IPS-20b (cell line): Measurements from ENCODE around the gene RIN2.
"Not testable (repeated sequence)": the region's sequence is repeated elsewhere in the genome, so short reads cannot be mapped to it uniquely, and the experiment has no call there.

ENCODE experiments used
- H3K27ac ChIP-seq: one replicate; pipeline ENCODE4 v1.5.1; 2013; ENCODE audit warnings: low read length
- H3K27me3 ChIP-seq: 2 replicates; pipeline ENCODE4 v1.6.1; 2013; ENCODE audit warnings: mild to moderate bottlenecking, low read length, inconsistent platforms; ENCODE audit not compliant: insufficient read depth
- H3K36me3 ChIP-seq: 2 replicates; pipeline ENCODE4 v1.6.1; 2013; ENCODE audit warnings: low read depth, mild to moderate bottlenecking, inconsistent platforms, low read length, moderate library complexity; ENCODE audit not compliant: insufficient read depth
- H3K4me1 ChIP-seq: 2 replicates; pipeline ENCODE4 v1.6.1; 2013; ENCODE audit warnings: mild to moderate bottlenecking, control low read depth, inconsistent platforms, low read length, moderate library complexity; ENCODE audit not compliant: insufficient read depth
- H3K4me3 ChIP-seq: 2 replicates; pipeline ENCODE4 v1.5.1; 2013; ENCODE audit warnings: mild to moderate bottlenecking, low read length, inconsistent platforms
- H3K9ac ChIP-seq: 2 replicates; pipeline ENCODE4 v1.6.1; 2013; ENCODE audit warnings: low read depth, mild to moderate bottlenecking, inconsistent platforms, low read length, moderate library complexity
- H3K9me3 ChIP-seq: 2 replicates; pipeline ENCODE4 v1.6.1; 2013; ENCODE audit warnings: mild to moderate bottlenecking, low read depth, low read length, inconsistent platforms; ENCODE audit not compliant: insufficient read depth

RIN2 gene

GRCh38 chr20:19791887-19792286 lies 33.8 kb downstream of the RIN2 start:
- Histone ChIP-seq H3K9me3 (peaks cover 6% of the 10 kb centered on the region), H3K4me1 (no peaks in the 10 kb centered on the region; the same call in 1 of the 2 replicates), H3K27me3 (no peaks in the 10 kb centered on the region), H3K36me3 (no peaks in the 10 kb centered on the region), H3K27ac (no peak overlapping the region), H3K4me3 (no peak overlapping the region), H3K9ac (no peak overlapping the region)

GRCh38 chr20:19793716-19794115 lies 35.7 kb downstream of the RIN2 start:
- H3K9ac ChIP-seq = no peak overlapping the region
- H3K36me3 ChIP-seq = no peaks in the 10 kb centered on the region
- no peaks in the 10 kb centered on the region for H3K27me3 ChIP-seq
- no peak overlapping the region for H3K27ac ChIP-seq
- H3K4me3 ChIP-seq = no peak overlapping the region
- peaks cover 4% of the 10 kb centered on the region for H3K9me3 ChIP-seq
- H3K4me1 ChIP-seq = no peaks in the 10 kb centered on the region; the same call in 1 of the 2 replicates

GRCh38 chr20:19794941-19795340 lies 36.9 kb downstream of the RIN2 start:
- Histone ChIP-seq H3K9ac (no peak overlapping the region), H3K4me1 (no peaks in the 10 kb centered on the region; the same call in 1 of the 2 replicates), H3K27me3 (no peaks in the 10 kb centered on the region), H3K36me3 (no peaks in the 10 kb centered on the region), H3K4me3 (no peak overlapping the region), H3K27ac (no peak overlapping the region), H3K9me3 (no peaks in the 10 kb centered on the region)

- Histone ChIP-seq H3K9ac (no peak overlapping the region), H3K4me1 (no peaks in the 10 kb centered on the region), H3K36me3 (no peaks in the 10 kb centered on the region), H3K4me3 (no peak overlapping the region), H3K27me3 (no peaks in the 10 kb centered on the region), H3K27ac (no peak overlapping the region), H3K9me3 (no peaks in the 10 kb centered on the region)
Observed at GRCh38 chr20:19799325-19799724, 41.3 kb downstream of the RIN2 start.

- Histone ChIP-seq H3K36me3 (no peaks in the 10 kb centered on the region), H3K27me3 (no peaks in the 10 kb centered on the region), H3K4me3 (no peak overlapping the region), H3K27ac (no peak overlapping the region), H3K9me3 (no peaks in the 10 kb centered on the region), H3K9ac (no peak overlapping the region), H3K4me1 (no peaks in the 10 kb centered on the region)
Observed at GRCh38 chr20:19802099-19802491, 44.0 kb downstream of the RIN2 start.

- Histone ChIP-seq H3K4me3 (no peak overlapping the region), H3K9ac (no peak overlapping the region), H3K36me3 (no peaks in the 10 kb centered on the region), H3K9me3 (no peaks in the 10 kb centered on the region), H3K27me3 (no peaks in the 10 kb centered on the region), H3K27ac (no peak overlapping the region), H3K4me1 (no peaks in the 10 kb centered on the region)
Observed at GRCh38 chr20:19802492-19803158, 44.6 kb downstream of the RIN2 start.

- not testable (repeated sequence) for H3K27ac ChIP-seq, H3K27me3 ChIP-seq, H3K4me1 ChIP-seq, H3K9ac ChIP-seq, H3K36me3 ChIP-seq, H3K9me3 ChIP-seq, H3K4me3 ChIP-seq
Observed at GRCh38 chr20:19806276-19806675, 48.2 kb downstream of the RIN2 start.

GRCh38 chr20:19806806-19807190 lies 48.7 kb downstream of the RIN2 start:
- Histone ChIP-seq H3K9me3 (no peaks in the 10 kb centered on the region), H3K9ac (no peak overlapping the region), H3K27ac (no peak overlapping the region), H3K36me3 (no peaks in the 10 kb centered on the region), H3K4me1 (no peaks in the 10 kb centered on the region), H3K27me3 (no peaks in the 10 kb centered on the region), H3K4me3 (no peak overlapping the region)

GRCh38 chr20:19807191-19807945 lies 49.3 kb downstream of the RIN2 start:
- no peaks in the 10 kb centered on the region for H3K36me3 ChIP-seq
- no peaks in the 10 kb centered on the region for H3K9me3 ChIP-seq
- no peaks in the 10 kb centered on the region for H3K4me1 ChIP-seq
- no peak overlapping the region for H3K4me3 ChIP-seq
- no peaks in the 10 kb centered on the region for H3K27me3 ChIP-seq
- H3K9ac ChIP-seq = no peak overlapping the region
- no peak overlapping the region for H3K27ac ChIP-seq
